SK-N-SH treated with all-trans-retinoic acid at 6 μM for 48 hours (cell line): ENCODE results near the gene MAML3.

Source experiments
- ATAC-seq: fragments of 200-7000 bp; cut with Tn5 transposase; 3 replicates; pipeline ENCODE4 v1.9.1; 2020; ENCODE audit warnings: mild to moderate bottlenecking, moderate library complexity
- ARNTL ChIP-seq: fragments of 450-650 bp; formaldehyde crosslinking; IDR thresholded peaks from 2 replicates; pipeline ENCODE4 v1.5.0; 2020; ENCODE audit warnings: low read depth, mild to moderate bottlenecking, moderate library complexity, borderline replicate concordance
- BACH2 ChIP-seq: fragments of 250-450 bp; sonication (Bioruptor Pico); IDR thresholded peaks from 2 replicates; pipeline ENCODE4 v1.9.0; 2021; ENCODE audit warnings: mild to moderate bottlenecking, borderline replicate concordance
- CREB5 ChIP-seq: fragments of 250-450 bp; sonication (Bioruptor Pico); IDR thresholded peaks from 2 replicates; pipeline ENCODE4 v1.5.1; 2020; ENCODE audit warnings: low read depth, mild to moderate bottlenecking, moderate library complexity
- CSDC2 ChIP-seq: fragments of 250-450 bp; sonication (Bioruptor Pico); IDR thresholded peaks from 2 replicates; pipeline ENCODE4 v1.5.0; 2020; ENCODE audit warnings: mild to moderate bottlenecking, moderate library complexity
- CSRNP3 ChIP-seq: fragments of 250-450 bp; sonication (Bioruptor Pico); IDR thresholded peaks from 2 replicates; pipeline ENCODE4 v1.5.1; 2021; ENCODE audit warnings: mild to moderate bottlenecking, moderate library complexity
- ESRRG ChIP-seq: fragments of 250-450 bp; sonication (Bioruptor Pico); IDR thresholded peaks from 2 replicates; pipeline ENCODE4 v1.6.1; 2021; ENCODE audit warnings: mild to moderate bottlenecking
- GLIS3 ChIP-seq: fragments of 250-450 bp; sonication (Bioruptor Pico); IDR thresholded peaks from 2 replicates; pipeline ENCODE4 v1.5.0; 2020; ENCODE audit warnings: mild to moderate bottlenecking, moderate library complexity
- ISL1 ChIP-seq: fragments of 250-450 bp; sonication (Bioruptor Pico); IDR thresholded peaks from 2 replicates; pipeline ENCODE4 v2.1.2; 2022; ENCODE audit warnings: mild to moderate bottlenecking, moderate library complexity
- OSR1 ChIP-seq: fragments of 250-450 bp; sonication (Bioruptor Pico); IDR thresholded peaks from 2 replicates; pipeline ENCODE4 v1.8.0; 2022; ENCODE audit warnings: moderate library complexity, mild to moderate bottlenecking, inconsistent platforms
- PATZ1 ChIP-seq: fragments of 250-450 bp; sonication (Bioruptor Pico); IDR thresholded peaks from 2 replicates; pipeline ENCODE4 v1.8.0; 2020; ENCODE audit warnings: mild to moderate bottlenecking, moderate library complexity, borderline replicate concordance
- RARB ChIP-seq: fragments of 250-450 bp; sonication (Bioruptor Pico); IDR thresholded peaks from 2 replicates; pipeline ENCODE4 v1.8.0; 2021; ENCODE audit warnings: mild to moderate bottlenecking, moderate library complexity
- SNAI2 ChIP-seq: fragments of 250-450 bp; sonication (Bioruptor Pico); IDR thresholded peaks from 2 replicates; pipeline ENCODE4 v1.5.0; 2020; ENCODE audit warnings: mild to moderate bottlenecking, moderate library complexity
- TCF4 ChIP-seq: fragments of 250-450 bp; sonication (Bioruptor Pico); IDR thresholded peaks from 2 replicates; pipeline ENCODE4 v1.8.0; 2021; ENCODE audit warnings: mild to moderate bottlenecking, moderate library complexity, borderline replicate concordance
- TOX ChIP-seq: fragments of 250-450 bp; sonication (Bioruptor Pico); IDR thresholded peaks from 2 replicates; pipeline ENCODE4 v1.8.0; 2021; ENCODE audit warnings: mild to moderate bottlenecking, moderate library complexity, borderline replicate concordance
- TSHZ2 ChIP-seq: fragments of 250-450 bp; sonication (Bioruptor Pico); IDR thresholded peaks from 2 replicates; pipeline ENCODE4 v1.5.0; 2020; ENCODE audit warnings: mild to moderate bottlenecking, moderate library complexity
- ZC3H10 ChIP-seq: fragments of 250-450 bp; sonication (Bioruptor Pico); IDR thresholded peaks from 2 replicates; pipeline ENCODE4 v1.5.1; 2021; ENCODE audit warnings: mild to moderate bottlenecking, moderate library complexity
- ZFP30 ChIP-seq: fragments of 450-650 bp; formaldehyde crosslinking; IDR thresholded peaks from 2 replicates; pipeline ENCODE4 v1.5.0; 2022; ENCODE audit warnings: mild to moderate bottlenecking, moderate library complexity
- ZNF565 ChIP-seq: fragments of 450-650 bp; formaldehyde crosslinking; conservative IDR thresholded peaks from 2 replicates; pipeline ENCODE4 v1.5.0; 2020; ENCODE audit warnings: low read depth, mild to moderate bottlenecking, moderate library complexity
- ZNF70 ChIP-seq: fragments of 450-650 bp; formaldehyde crosslinking; IDR thresholded peaks from 2 replicates; pipeline ENCODE4 v1.5.0; 2020; ENCODE audit warnings: mild to moderate bottlenecking, moderate library complexity
- ZNF8 ChIP-seq: fragments of 450-650 bp; formaldehyde crosslinking; IDR thresholded peaks from 2 replicates; pipeline ENCODE4 v1.5.0; 2020; ENCODE audit warnings: mild to moderate bottlenecking, moderate library complexity

The MAML3 gene

DNA sequence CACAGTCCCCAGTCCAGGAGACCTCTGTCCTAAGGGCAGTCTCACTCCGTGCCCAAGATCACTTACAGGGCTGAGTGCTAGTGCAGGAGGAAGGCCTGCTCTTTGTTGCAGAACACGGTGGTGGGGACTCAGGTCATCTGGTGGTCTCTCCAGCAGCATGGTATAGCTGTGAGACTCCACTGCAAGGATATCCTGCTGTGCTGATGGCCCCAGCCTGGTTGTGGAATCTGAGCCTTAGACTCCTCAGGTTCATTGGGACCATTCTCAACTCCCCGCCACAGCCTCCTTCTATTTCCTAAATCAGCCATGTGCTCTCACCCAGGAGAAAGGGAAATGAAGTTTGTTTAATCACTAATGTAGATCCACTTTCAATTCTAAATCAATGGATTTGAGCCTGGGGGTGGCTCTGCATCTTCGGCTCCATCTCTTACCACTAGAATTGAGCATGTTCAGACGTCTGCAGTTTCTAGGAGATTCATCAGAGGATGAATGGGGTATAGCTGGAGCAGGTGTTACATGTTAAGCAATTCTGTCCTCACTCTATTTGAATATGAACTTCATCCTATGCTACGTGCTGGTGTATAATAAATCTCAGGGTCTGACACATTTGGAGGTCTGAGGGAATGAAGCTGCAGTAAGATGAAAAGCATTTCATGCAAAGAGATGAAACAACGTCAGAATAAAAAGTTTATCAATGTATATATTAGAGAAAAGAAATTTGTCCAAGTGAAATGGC is 299.1 kb downstream of the MAML3 start:
- TF ChIP-seq TSHZ2 (CRISPR knock-in tag) (no peak), ZFP30 (no peak), RARB (no peak), TOX (no peak), PATZ1 (CRISPR knock-in tag) (no peak), ZNF565 (CRISPR knock-in tag) (no peak)
- ATAC-seq = no peak

DNA sequence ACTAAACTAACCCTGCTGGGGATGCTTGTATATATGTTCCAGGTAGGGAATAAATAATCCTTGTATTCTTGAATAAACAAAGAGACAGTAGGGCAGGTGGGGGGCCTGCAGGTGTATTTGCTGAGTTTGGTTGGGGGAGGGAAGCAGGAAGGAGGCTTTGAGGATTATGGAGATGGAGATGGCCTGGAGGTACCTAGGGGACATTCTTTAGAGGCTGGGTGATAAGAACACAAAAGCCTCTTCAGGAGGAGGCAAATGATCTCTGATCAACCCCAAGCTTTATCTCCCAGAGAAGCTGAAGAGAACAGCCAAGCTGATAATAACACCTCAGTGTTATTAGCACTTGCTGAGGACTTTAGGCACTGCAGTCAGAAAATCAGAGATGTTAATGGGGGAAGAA is 300.7 kb downstream of the MAML3 start:
- no peak for ATAC-seq
- no peak for TF ChIP-seq ESRRG (CRISPR knock-in tag)
- TF ChIP-seq GLIS3 (CRISPR knock-in tag) = no peak
- no peak for TF ChIP-seq CREB5
- TF ChIP-seq TOX = no peak
- TF ChIP-seq ISL1 (CRISPR knock-in tag) = no peak
- TF ChIP-seq ZC3H10 (CRISPR knock-in tag) = no peak
- TF ChIP-seq ARNTL = no peak
- TF ChIP-seq RARB = no peak
- no peak for TF ChIP-seq ZFP30
- TF ChIP-seq TCF4 (CRISPR knock-in tag) = no peak
- TF ChIP-seq ZNF565 (CRISPR knock-in tag) = no peak
- TF ChIP-seq CSRNP3 (CRISPR knock-in tag) = no peak
- no peak for TF ChIP-seq CSDC2 (CRISPR knock-in tag)
- no peak for TF ChIP-seq OSR1 (CRISPR knock-in tag)
- TF ChIP-seq BACH2 (CRISPR knock-in tag) = no peak
- no peak for TF ChIP-seq TSHZ2 (CRISPR knock-in tag)
- TF ChIP-seq SNAI2 (CRISPR knock-in tag) = no peak
- TF ChIP-seq ZNF8 (CRISPR knock-in tag) = no peak
- TF ChIP-seq ZNF70 (CRISPR knock-in tag) = no peak
- TF ChIP-seq, all 23 proteins: peak for 0
